Measurements from ENCODE around the gene DEPDC1.

The DEPDC1 gene

GRCh38 chr1:68496680-68497357, at the start of gene DEPDC1 (continued):
- TF ChIP-seq ZNF398 (tag by site-specific recombination; IDR thresholded peaks at IDR 0.05) (no peak), IKZF3 (tag by site-specific recombination; IDR thresholded peaks at IDR 0.05) (peak; percentile 96), ZNF155 (tag by site-specific recombination; IDR thresholded peaks at IDR 0.05) (no peak), ZNF660 (tag by site-specific recombination; IDR thresholded peaks at IDR 0.05) (peak; percentile 40), ZNF623 (tag by site-specific recombination; IDR thresholded peaks at IDR 0.05) (no peak), ZNF571 (tag by site-specific recombination; IDR thresholded peaks at IDR 0.05) (no peak), ZNF555 (tag by site-specific recombination; conservative IDR thresholded peaks at IDR 0.05) (no peak), ZNF423 (tag by site-specific recombination; IDR thresholded peaks at IDR 0.05) (no peak), ZNF449 (tag by site-specific recombination; IDR thresholded peaks at IDR 0.05) (peak; percentile 95), ZNF747 (tag by site-specific recombination; IDR thresholded peaks at IDR 0.05) (no peak), OVOL3 (tag by site-specific recombination; IDR thresholded peaks at IDR 0.05) (no peak), ZNF23 (tag by site-specific recombination; IDR thresholded peaks at IDR 0.05; ENCODE audit: borderline replicate concordance) (no peak), ZNF664 (tag by site-specific recombination; IDR thresholded peaks at IDR 0.05) (no peak), ZNF350 (tag by site-specific recombination; IDR thresholded peaks at IDR 0.05) (no peak), ZNF596 (tag by site-specific recombination; IDR thresholded peaks at IDR 0.05) (no peak), SP7 (tag by site-specific recombination; IDR thresholded peaks at IDR 0.05) (peak; percentile 69), ZNF585B (tag by site-specific recombination; IDR thresholded peaks at IDR 0.05) (no peak), ZNF133 (tag by site-specific recombination; IDR thresholded peaks at IDR 0.05) (no peak), ZNF311 (tag by site-specific recombination; IDR thresholded peaks at IDR 0.05; ENCODE audit: borderline replicate concordance) (no peak), ZNF157 (tag by site-specific recombination; IDR thresholded peaks at IDR 0.05) (no peak), ZNF223 (tag by site-specific recombination; IDR thresholded peaks at IDR 0.05) (no peak), TCF7L2 (IDR thresholded peaks at IDR 0.05; ENCODE audit: borderline replicate concordance, low read depth, low read length) (no peak), ZNF670 (tag by site-specific recombination; IDR thresholded peaks at IDR 0.05; ENCODE audit: low read depth) (no peak), MZF1 (tag by site-specific recombination; IDR thresholded peaks at IDR 0.05; ENCODE audit: borderline replicate concordance) (no peak), ZNF626 (tag by site-specific recombination; IDR thresholded peaks at IDR 0.05) (no peak), ZNF426 (tag by site-specific recombination; IDR thresholded peaks at IDR 0.05) (no peak)
- TF ChIP-seq, protein P1, sequence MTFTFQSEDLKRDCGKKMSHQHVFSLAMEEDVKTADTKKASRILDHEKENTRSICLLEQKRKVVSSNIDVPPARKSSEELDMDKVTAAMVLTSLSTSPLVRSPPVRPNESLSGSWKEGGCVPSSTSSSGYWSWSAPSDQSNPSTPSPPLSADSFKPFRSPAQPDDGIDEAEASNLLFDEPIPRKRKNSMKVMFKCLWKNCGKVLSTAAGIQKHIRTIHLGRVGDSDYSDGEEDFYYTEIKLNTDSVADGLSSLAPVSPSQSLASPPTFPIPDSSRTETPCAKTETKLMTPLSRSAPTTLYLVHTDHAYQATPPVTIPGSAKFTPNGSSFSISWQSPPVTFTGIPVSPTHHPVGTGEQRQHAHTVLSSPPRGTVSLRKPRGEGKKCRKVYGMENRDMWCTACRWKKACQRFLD (tag by site-specific recombination; IDR thresholded peaks at IDR 0.05): no peak
- TF ChIP-seq, protein P2, sequence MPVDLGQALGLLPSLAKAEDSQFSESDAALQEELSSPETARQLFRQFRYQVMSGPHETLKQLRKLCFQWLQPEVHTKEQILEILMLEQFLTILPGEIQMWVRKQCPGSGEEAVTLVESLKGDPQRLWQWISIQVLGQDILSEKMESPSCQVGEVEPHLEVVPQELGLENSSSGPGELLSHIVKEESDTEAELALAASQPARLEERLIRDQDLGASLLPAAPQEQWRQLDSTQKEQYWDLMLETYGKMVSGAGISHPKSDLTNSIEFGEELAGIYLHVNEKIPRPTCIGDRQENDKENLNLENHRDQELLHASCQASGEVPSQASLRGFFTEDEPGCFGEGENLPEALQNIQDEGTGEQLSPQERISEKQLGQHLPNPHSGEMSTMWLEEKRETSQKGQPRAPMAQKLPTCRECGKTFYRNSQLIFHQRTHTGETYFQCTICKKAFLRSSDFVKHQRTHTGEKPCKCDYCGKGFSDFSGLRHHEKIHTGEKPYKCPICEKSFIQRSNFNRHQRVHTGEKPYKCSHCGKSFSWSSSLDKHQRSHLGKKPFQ (tag by site-specific recombination; IDR thresholded peaks at IDR 0.05): no peak
- TF ChIP-seq, protein P3, sequence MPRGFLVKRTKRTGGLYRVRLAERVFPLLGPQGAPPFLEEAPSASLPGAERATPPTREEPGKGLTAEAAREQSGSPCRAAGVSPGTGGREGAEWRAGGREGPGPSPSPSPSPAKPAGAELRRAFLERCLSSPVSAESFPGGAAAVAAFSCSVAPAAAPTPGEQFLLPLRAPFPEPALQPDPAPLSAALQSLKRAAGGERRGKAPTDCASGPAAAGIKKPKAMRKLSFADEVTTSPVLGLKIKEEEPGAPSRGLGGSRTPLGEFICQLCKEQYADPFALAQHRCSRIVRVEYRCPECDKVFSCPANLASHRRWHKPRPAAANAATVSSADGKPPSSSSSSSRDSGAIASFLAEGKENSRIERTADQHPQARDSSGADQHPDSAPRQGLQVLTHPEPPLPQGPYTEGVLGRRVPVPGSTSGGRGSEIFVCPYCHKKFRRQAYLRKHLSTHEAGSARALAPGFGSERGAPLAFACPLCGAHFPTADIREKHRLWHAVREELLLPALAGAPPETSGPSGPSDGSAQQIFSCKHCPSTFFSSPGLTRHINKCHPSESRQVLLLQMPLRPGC (tag by site-specific recombination; IDR thresholded peaks at IDR 0.05): no peak
- TF ChIP-seq, protein P4, sequence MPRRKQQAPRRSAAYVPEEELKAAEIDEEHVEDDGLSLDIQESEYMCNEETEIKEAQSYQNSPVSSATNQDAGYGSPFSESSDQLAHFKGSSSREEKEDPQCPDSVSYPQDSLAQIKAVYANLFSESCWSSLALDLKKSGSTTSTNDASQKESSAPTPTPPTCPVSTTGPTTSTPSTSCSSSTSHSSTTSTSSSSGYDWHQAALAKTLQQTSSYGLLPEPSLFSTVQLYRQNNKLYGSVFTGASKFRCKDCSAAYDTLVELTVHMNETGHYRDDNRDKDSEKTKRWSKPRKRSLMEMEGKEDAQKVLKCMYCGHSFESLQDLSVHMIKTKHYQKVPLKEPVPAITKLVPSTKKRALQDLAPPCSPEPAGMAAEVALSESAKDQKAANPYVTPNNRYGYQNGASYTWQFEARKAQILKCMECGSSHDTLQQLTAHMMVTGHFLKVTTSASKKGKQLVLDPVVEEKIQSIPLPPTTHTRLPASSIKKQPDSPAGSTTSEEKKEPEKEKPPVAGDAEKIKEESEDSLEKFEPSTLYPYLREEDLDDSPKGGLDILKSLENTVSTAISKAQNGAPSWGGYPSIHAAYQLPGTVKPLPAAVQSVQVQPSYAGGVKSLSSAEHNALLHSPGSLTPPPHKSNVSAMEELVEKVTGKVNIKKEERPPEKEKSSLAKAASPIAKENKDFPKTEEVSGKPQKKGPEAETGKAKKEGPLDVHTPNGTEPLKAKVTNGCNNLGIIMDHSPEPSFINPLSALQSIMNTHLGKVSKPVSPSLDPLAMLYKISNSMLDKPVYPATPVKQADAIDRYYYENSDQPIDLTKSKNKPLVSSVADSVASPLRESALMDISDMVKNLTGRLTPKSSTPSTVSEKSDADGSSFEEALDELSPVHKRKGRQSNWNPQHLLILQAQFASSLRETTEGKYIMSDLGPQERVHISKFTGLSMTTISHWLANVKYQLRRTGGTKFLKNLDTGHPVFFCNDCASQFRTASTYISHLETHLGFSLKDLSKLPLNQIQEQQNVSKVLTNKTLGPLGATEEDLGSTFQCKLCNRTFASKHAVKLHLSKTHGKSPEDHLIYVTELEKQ (tag by site-specific recombination; IDR thresholded peaks at IDR 0.05; ENCODE audit: borderline replicate concordance): no peak

Measured in HEK293 (cell line).